GM19043 (cell line): Measurements from ENCODE around the gene ANK3.
"Not testable (repeated sequence)": the region's sequence is repeated elsewhere in the genome, so short reads cannot be mapped to it uniquely, and the experiment has no call there.

Experiments
- ATAC-seq: cut with Tn5 transposase; IDR thresholded peaks from one replicate; pipeline ENCODE4 v1.9.1; 2021; ENCODE audit warnings: low read depth; ENCODE audit not compliant: unreplicated experiment

ANK3 gene

GRCh38 chr10:60048091-60048501, 341.6 kb downstream of the ANK3 start:
- ATAC-seq: no peak

GRCh38 chr10:60045571-60045970, 344.1 kb downstream of the ANK3 start:
- ATAC-seq: no peak

- no peak for ATAC-seq
These were observed 344.7 kb downstream of the ANK3 start for GRCh38 chr10:60044971-60045370.

DNA sequence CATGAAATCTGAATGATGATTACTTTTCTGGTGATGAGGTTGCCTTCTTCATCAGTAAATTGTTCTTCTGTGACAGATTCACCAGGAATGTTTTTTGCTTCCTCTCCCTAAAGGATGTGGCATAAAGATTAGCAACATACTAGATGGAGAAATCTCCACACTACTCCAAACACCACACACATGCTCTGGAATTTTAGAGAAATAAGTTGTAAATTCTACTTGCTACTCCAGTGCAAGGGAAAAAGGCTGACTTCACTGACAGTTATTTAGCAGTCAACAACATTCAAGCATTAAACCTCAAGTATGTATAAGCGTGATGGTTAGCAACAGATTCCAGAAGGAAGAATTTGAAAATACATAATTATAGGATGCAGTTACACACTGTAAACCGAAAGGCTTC, 345.4 kb downstream of the ANK3 start:
- no peak for ATAC-seq

GRCh38 chr10:60043561-60044241, 346.0 kb downstream of the ANK3 start:
- no peak for ATAC-seq

DNA sequence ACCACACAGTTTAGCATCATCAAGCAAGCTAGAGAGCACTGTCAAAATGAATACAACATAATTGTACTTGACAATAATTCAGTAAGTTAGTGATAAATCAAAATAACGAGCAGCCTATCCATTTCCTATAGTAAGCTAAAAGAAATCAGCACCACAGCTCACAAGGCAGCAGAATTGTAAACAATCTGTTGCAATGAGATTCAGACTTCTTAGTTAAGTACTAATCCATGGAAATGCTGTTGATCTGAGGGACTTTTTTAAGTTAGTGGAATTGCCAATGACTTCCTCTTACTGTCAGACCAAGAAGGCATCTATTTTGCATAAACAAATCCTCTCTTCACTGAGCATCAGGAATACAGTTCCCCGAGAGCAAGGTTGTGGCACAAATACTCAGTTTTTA, 346.8 kb downstream of the ANK3 start:
- ATAC-seq: no peak

DNA sequence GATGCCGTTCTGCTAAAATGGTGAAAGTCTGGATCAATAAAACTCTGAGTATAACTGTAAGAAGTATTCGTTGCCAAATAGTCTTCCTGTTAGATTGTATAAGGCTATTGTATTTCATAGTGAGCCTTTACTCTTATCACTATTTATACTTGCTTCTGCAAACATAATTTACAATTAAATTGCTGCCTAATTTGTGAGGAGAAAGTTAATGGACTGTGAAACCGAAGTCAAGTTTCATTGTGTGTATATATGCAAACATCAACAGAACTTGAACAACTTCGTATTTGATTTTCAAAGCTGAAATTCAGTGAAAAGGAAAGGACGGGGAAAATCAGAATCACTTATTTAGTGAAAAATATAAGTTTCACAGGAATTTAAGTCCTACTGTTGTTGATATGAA, 347.4 kb downstream of the ANK3 start:
- no peak for ATAC-seq

DNA sequence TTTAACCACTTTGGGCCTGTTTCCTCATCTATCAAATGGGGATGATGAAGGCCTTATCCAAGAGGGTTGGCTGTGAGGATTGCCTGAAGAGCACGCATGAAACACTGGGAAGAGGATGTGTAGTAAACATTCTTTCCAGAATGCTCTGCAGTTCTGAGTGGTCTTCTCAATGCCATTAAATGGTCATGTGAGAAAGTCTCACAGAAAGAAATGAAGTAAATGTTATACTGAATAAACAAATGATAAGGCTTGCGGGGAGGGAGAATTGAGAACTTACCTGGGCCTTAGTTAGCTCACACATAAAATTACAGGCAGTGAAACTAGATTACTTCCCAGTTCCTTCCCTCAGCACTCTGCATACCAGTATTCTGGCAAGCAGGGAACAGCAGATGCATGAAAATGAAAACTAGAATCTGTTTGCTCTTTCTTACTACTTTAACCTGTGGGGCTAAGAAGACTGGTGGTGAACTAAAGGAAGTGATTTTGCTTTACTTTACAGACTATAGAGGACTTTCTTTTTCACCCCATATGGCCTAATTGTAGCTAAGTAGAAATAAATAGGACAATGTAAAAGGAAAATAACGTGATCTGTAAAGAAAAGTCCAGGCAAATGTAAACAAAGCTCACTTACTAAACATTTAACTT, 348.1 kb downstream of the ANK3 start:
- ATAC-seq: peak; percentile 62

DNA sequence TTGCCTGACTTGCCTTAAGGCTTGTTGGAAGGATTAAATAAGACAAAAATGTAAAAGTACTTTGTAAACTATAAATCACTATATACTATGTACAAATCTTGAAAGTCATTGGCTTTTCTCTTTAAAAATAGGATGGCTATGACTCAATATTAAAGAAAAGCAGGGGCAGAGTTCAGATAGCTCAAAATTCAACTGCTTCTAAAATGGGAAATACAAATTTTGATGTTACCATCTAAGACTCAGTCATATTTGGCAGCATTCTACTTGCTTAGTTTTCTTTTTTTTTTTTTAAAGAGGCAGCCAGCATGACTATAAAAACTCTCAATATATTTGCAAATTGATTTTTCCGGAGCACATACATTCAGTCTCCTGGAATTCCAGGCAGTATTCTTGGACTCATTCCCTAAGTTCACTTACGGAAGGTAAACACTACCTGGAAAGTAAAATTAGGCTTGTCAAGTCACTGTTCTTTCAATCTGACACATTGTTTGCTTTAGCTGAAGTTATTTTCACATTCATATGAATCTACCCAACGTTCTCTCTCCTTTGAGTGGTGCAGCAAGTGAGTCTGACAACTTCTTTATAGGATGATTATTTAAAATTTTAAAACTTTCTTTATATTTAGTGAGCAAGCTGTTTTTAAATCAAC, 349.5 kb downstream of the ANK3 start:
- ATAC-seq: no peak

- ATAC-seq: peak; percentile 58
These were observed 353.7 kb downstream of the ANK3 start for GRCh38 chr10:60035984-60036383.

DNA sequence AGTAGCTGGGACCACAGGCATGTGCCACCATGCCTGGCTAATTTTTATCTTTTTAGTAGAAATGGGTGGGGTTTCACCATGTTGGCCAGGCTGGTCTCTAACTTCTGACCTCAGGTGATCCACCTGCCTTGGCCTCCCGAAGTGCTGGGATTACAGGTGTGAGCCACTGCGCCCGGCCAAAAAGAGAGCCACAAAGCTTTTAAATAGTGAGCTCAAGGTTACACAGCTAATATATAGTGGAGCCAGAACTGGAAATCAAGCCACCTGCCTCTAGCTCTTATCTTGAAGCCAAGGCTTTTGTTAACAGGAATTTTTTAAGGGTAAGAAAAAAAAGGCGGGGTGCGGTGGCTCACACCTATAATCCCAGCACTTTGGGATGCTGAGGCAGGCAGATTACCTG, 354.3 kb downstream of the ANK3 start:
- not testable (repeated sequence) for ATAC-seq

DNA sequence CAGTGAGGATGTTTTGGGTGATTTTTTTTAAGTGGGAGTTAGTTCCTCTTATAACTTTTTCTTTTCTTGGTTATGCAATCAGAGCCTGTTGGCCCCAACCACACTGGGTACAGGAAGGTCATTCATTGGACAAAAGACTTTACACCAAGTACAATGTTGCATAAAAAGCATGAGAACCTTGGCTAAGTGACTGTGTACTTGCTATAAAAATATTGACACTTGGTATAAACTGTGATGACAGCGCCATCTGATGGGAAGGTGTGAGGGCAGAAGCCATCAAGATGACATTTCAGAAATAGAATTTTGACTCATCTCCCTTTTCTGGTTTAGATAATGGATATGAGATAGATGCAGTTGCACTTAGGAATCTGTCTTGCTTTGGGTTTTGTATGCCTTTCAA, 357.0 kb downstream of the ANK3 start:
- peak; percentile 47 for ATAC-seq

DNA sequence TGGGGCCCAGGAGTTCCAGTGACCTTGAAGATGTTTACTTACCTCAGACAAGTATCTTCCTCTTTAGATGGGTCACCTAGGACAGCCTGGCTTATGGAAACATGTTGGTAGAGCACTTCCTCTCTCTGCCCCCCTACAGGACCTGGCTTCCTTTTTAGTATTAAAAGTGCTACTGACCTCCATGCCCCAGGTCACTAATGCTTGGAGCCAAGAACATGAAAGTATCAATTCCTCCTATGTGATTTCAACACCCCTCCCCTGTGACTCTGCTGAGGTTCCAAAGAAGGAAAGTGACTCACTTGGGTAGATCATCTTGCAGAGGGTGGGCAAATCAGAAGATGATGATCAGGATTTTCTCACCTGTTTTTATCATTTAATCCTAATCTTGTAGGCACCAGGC, 358.0 kb downstream of the ANK3 start:
- ATAC-seq: peak; percentile 51

DNA sequence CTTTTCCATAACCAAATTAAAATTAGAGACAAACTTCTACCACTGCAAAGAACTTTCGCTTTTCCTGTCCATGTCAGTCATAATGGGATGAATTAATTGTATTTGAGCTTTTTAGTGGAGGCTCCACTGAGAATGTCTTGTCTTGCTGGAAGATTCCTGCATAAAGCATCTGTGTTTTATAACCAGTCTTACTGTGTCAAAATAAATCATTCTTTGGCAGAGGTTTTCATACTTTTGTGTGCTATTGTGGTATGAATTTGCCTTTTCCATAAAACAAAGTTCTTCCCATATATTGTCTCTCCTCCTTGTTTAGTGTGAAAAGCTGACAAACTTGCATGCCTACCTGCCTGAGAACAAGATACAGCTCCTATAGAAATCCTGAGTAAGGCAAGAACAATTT, 358.5 kb downstream of the ANK3 start:
- ATAC-seq: no peak

GRCh38 chr10:60029475-60029874, 360.2 kb downstream of the ANK3 start:
- no peak for ATAC-seq

DNA sequence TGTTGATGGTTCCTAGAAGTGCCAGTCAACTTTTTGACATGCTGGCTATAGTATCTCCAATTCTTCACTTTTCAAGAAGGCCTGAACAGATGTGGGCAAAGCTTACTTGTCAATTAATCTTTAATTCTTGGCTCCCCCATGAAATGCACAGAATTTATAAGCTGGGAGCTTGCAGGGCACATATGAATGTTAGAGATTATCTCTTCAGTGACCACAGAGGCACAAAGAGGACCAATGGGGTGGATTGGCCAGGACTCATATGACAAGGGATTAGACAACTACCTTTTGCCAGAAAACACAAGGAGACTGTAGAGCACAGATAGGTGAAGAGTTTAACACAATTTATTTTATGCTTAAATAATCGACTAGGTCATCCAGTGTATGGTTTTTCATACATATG, 361.6 kb downstream of the ANK3 start:
- no peak for ATAC-seq

- ATAC-seq: no peak
These were observed 364.4 kb downstream of the ANK3 start for GRCh38 chr10:60025279-60025678.

DNA sequence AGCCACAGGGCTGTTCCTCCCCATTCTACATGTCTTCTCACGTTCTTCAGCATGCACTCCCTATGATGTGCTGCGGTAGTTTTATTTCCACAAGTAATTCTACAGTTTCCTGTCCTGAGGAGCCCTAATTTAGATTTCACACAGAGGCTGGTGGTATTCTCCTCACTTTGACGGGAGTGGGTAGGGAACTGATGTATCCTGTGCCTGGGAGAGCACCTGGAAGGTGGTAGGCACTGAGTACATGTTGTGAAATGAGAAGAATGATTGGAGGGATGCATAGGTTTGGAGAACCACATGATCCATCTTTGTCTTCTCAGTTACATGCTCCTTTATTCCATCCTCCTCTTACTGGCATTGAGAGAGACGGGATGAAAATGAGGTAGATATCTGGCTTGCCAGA, 365.2 kb downstream of the ANK3 start:
- no peak for ATAC-seq

DNA sequence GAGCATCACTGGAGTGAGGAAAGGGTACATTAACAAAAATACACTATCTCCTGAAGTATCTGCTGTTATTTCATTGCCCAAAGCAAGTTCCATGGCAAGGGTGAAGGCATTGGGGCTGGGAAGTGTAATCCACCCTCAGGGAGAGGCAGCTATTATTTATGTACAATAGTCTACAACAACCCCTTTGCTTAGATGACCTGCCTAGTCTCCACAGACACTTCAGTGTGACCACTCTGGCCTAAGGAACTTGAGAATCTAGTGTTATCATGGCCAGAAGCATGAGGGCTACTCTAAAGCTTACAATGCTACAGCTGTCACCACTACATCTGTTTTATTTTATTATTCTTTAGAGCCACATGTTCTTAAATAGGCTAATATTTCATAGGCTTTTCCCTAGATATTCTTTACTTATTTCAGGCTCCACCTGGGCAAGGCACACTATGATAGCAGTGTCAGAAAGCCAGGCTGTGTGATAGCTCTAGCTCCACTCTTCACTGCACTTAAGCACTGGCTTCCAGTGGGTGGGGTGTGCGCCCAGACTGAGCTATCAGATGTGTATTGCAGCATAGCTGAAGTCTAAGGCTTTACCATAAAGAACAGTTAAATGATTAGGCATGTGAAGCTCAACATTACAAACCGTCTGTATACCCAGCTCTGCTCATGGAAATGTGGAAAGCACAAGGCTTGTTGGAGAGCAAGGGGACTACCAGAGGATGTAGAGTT, 366.4 kb downstream of the ANK3 start:
- no peak for ATAC-seq

DNA sequence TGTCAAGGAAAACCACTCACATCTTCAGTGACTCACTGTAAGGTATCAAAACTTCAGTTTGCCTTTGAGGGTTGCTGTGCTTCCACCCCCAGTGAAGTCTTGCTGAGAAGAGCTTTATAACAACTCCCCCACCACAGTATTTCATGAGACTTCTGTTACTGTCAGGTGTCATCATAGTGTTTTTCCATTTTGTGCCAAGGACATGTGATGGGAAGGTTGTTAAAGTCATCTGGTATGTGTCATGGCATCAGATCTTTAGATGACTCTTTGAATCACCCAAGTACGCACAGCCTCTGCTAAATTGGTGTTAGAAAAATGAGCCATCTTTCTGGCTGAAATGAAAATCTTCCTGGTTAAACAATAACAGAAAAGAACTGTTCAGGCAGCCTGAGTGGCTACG, 368.3 kb downstream of the ANK3 start:
- ATAC-seq: no peak

GRCh38 chr10:60016794-60017193, 372.9 kb downstream of the ANK3 start:
- no peak for ATAC-seq
